Activated gamma-delta T cell (primary cell): ENCODE results near the gene STK17B.
"Not testable (repeated sequence)": the region's sequence is repeated elsewhere in the genome, so short reads cannot be mapped to it uniquely, and the experiment has no call there.

Source experiments
- DNase-seq: peaks from one replicate; lab custom pipeline; 2025; lab: John Stamatoyannopoulos, UW
- total RNA-seq, 2 donors: gene quantifications; one replicate each; lab custom pipeline; 2026; lab: John Stamatoyannopoulos, UW

The STK17B gene
- total RNA-seq, result 893 to 900 reads per million in 2 donors

DNA sequence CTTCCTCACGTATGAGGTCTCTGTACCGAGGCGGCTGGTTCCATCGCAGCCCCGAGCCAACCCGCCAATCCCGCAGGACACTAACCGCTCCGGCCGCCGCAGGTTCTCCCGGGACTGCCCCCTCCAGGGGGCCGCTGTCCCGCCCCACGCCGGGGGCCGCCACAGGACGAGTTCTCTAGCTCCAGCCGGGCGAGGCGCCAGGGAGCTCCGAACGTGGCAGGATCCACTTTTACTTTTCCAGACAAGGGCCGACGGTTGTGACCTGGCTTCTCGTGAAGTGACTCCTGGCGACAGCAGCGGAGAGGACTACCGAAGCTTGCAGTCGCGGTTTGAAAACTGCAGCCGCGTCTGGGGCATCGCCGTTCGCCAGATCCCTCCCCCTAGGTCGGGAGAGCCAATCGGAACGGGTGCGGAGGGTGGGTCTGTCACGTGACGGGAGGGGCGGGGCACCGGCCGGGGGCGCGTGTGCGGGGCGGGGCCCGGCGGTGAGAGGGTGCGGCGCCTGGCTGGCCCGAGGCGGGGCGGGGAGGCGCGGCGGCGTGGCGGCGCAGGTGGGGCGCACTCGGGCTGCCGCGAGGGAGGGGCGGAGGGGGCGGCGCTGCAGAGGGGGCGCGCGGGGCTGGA, at the start of gene STK17B:
Gene STK17B, minus strand, starts transcription at position 331 of the 624 bp plus-strand sequence. CDS start 8,195 bp downstream, outside the sequence.
- peak; percentile 92 for DNase-seq

GRCh38 chr2:196220671-196221070, 49.3 kb upstream of the STK17B start:
- DNase-seq, result no peak

DNA sequence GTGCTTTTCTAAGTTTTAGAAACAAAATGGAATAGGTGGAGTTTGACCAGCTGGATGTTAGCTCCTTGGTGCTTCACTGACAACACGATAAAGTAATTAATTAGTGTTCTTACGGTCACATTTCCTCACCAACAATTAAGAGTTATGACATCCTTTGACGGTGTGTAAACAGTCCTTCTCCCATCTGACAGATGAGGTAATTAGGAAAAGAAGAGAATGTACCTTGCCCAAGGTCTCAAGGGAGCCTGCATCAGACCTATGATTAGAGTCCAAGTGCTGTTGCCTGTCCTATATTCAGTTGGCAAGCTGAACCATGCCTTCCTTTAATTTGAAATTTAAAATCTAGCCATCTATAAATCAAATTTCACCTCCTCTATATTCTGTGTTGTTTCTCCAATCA, 48.3 kb upstream of the STK17B start:
- no peak for DNase-seq

GRCh38 chr2:196218106-196218505, 46.7 kb upstream of the STK17B start:
- no peak for DNase-seq

DNA sequence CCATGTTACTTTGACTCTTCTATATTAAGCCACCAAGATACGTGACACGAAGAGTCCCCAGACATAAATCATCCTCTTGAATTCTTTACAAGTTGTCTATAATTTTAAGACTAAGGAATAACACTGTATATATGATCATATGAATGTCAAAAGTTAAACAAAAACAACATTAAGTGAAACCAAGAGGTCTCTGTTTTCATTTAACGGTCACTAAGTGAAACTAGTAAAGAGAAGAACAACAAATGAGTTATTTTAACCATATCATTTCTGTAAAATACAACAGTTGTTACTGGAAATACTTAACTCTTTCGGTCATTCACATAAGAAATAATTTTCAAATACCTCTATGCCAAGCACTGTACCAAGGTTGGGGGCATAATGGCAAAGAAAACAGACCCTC, 45.7 kb upstream of the STK17B start:
- DNase-seq, result no peak

- no peak for DNase-seq
Observed at GRCh38 chr2:196215376-196215775, 44.0 kb upstream of the STK17B start.

GRCh38 chr2:196214156-196214555, 42.8 kb upstream of the STK17B start:
- no peak for DNase-seq

DNA sequence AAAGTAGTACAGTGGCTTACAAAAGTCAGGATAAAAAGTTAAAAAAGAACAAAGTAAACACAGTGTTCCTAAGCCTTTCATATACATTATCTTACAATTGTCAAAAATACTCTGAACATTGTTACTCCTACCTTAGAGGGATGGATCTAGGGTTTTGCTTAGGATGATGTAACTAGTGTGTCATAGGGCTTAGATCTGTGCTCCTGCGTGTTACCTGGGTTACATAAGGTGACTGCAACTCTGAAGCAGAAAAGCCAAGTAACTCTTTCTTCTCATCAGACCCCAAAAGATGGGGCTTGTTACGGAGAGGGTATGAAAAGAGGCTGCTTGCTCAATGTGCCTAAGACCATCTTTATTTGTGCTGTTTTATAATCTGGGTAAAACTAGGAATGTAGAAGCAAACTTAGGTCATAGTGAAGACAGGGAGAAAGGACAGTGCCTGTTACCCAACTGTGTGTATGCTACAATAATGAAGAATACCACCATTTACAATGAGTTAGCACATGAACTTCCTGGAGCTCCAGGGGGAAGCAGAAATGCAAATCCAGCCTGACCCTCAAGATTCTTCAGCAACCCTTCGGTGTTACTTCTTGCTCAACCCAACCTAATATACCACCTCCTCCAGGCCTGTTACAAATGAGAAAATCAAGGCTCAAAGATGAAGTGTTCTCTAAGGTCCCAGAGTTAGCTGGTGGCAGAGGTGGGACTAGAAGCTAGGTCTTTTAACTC, 42.0 kb upstream of the STK17B start:
- DNase-seq, result no peak

DNA sequence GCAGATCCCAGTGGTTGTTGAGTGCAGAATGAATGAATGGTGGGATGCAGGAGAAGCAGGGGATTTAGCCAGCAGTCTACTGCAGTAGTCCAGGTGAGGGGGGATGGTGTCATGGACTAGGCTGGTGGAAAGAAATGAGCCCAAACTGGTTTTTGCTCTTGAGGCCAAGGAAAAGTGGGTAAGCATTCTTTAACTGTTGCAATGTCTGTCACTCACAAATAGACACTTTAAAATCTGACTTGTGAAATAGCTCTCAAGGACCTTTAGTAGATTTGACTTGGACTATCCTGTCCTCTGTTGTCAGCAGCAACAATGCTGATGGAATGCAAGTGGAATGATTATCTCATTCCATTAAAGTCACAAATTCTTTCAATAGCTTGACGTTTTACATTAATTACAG, 37.5 kb upstream of the STK17B start:
- DNase-seq, result no peak

- no peak for DNase-seq
Observed at GRCh38 chr2:196206804-196207203, 35.4 kb upstream of the STK17B start.

DNA sequence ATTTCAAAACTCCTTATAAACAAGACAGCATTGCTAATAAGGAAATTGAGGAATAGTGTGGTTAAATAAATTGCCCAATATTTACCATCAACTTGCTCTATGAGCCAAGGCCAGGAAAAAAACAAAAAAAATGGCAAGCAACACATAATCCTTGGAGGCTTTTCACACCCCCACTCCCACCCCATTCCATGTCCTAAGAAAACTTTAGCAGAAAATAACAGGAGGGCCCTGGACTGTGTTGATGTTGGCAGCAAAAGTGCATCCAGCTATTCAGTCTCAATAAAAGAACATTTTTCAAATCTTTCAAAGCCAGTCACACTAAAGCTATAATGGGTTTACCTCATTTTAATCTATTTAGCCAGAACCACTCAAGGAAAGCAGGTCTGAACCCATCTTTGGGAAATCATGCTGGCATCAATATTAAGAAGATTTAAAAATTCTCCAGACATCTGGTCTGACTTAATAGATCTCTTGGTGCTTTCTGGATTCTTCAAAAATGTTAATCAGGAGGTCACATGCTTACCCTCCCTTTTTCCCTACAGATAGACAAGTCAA, 34.6 kb upstream of the STK17B start:
- no peak for DNase-seq

GRCh38 chr2:196205011-196205766, 33.8 kb upstream of the STK17B start:
- DNase-seq, result no peak

GRCh38 chr2:196201229-196202009, 30.0 kb upstream of the STK17B start:
- no peak for DNase-seq

DNA sequence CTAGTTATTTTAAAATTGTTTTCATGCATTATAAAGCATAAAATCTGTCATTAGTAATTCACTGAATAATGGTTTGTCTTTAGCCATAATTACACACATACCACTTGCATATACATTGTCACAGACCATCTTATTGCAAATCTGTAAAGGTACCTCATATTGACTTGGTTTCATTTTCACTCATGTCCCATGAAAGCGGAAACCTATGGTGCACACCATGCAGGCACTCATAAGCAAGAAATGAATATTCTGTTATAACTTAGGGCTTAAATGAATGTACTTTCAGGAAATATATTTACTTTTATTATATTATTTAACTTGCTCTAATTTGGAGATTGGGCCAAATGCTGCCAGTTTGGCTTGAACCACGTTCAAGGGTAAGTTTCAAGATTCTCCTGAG, 29.2 kb upstream of the STK17B start:
- DNase-seq, result no peak

GRCh38 chr2:196195758-196196157, 24.4 kb upstream of the STK17B start:
- DNase-seq, result no peak

DNA sequence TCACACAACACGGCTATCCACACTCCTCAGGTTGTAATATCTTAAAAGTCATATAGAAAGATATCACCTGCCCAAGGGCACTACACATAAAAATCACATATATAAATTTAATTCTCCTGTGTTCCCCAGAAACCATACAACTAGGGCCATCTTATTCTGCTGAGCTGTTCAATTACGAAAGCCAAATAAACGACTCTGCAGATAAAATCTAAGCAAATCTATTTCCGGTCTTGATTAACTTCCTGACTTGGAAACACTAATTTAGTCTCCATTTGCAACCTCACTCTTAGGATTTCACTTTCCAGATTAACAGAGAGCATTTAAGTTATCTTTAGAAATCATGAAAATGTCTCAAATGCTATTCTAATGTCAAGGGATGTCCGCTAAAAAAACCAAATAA, 23.9 kb upstream of the STK17B start:
- no peak for DNase-seq

DNA sequence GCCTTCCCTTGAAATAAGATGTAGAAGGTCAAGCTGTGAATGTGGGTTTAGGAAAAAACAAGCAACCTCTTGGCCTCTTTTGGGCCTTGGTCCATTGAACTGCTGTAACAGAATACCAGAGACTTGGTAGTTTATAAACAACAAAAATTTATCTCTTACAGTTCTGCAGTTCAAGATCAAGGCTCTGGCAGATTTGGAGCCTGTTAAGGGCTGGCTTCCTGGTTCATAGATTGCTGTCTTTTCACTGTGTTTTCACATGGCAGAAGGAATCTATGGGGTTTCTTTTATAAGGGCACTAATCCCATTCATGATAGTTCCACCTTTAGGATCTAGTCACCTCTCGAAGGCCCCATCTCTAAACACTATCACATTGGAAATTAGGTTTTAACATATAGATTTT, 20.2 kb upstream of the STK17B start:
- no peak for DNase-seq

DNA sequence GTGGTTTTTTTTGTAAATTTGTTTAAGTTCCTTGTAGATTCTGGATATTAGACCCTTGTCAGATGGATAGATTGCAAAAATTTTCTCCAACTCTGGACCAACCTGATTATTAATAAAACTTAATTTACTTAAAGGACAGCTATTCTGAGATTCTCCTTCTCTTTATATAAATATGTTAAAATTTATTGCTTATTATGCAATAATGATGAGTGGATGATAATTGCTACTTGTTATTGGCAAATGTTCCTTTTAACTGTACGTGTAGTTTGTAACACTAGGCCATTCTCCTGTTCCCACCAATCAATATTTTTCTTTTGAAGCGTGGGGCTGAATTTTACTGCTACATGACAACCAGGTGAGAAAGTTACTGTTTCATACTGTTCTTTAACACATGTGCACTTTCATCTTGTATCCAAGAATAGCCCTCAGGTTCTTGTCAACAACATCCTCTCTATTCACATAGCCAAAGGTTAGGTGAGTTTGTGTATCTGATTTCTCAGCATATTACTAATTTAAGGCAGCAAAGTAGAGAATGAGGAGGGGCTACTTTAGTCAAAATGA, 16.6 kb upstream of the STK17B start:
- no peak for DNase-seq

- DNase-seq, result not testable (repeated sequence)
Observed at GRCh38 chr2:196187175-196187700, 15.9 kb upstream of the STK17B start.

GRCh38 chr2:196186266-196186980, 15.0 kb upstream of the STK17B start:
- no peak for DNase-seq

GRCh38 chr2:196184921-196185320, 13.5 kb upstream of the STK17B start:
- no peak for DNase-seq
